Choroid plexus epithelial cell (primary cell): ENCODE results near the gene MBP.

Source experiments
- DNase-seq: peaks from one replicate; pipeline ENCODE4 v3.0.0-alpha.2; 2010; ENCODE audit warnings: low read depth
- H3K4me3 ChIP-seq: 2 replicates; pipeline ENCODE4 v1.5.1; 2011; ENCODE audit warnings: low read depth, mild to moderate bottlenecking, control low read depth, low read length, moderate library complexity
- TF ChIP-seq, protein P1 (sequence below): conservative IDR thresholded peaks from 2 replicates; pipeline ENCODE4 v1.5.1; 2011; ENCODE audit warnings: low read depth, mild to moderate bottlenecking, control low read depth, inconsistent platforms, low read length, moderate library complexity

MBP gene

DNA sequence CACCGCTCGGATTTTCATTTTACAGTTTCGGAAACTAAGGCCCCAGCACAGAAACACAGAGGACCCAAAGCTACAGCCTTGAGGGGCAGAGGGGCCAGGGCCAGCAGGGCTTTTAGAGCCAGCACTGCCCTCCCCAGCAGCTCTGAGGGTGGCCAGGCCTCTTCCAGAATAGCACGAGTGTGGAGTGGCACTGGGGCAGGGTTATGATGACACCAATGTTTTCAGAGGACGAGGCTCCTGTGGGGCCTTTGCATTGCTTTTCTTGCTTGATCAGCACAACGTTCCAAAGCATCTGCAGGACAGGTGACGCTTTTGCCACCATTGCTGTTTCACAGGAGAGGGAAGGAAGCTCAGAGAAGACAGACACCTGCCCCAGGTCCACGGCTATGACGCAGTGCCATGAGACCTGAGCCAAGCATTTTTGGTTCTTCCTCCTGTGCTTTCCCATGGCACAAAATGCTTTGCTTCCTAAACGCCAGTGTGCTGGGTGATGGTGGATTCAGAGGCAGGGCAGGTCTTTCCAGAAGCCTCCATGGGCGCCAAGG is 126.9 kb downstream of the MBP start:
- DNase-seq, result no peak
- H3K4me3 ChIP-seq, result no peak overlapping the region
- TF ChIP-seq, protein P1, sequence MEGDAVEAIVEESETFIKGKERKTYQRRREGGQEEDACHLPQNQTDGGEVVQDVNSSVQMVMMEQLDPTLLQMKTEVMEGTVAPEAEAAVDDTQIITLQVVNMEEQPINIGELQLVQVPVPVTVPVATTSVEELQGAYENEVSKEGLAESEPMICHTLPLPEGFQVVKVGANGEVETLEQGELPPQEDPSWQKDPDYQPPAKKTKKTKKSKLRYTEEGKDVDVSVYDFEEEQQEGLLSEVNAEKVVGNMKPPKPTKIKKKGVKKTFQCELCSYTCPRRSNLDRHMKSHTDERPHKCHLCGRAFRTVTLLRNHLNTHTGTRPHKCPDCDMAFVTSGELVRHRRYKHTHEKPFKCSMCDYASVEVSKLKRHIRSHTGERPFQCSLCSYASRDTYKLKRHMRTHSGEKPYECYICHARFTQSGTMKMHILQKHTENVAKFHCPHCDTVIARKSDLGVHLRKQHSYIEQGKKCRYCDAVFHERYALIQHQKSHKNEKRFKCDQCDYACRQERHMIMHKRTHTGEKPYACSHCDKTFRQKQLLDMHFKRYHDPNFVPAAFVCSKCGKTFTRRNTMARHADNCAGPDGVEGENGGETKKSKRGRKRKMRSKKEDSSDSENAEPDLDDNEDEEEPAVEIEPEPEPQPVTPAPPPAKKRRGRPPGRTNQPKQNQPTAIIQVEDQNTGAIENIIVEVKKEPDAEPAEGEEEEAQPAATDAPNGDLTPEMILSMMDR, result no peak

DNA sequence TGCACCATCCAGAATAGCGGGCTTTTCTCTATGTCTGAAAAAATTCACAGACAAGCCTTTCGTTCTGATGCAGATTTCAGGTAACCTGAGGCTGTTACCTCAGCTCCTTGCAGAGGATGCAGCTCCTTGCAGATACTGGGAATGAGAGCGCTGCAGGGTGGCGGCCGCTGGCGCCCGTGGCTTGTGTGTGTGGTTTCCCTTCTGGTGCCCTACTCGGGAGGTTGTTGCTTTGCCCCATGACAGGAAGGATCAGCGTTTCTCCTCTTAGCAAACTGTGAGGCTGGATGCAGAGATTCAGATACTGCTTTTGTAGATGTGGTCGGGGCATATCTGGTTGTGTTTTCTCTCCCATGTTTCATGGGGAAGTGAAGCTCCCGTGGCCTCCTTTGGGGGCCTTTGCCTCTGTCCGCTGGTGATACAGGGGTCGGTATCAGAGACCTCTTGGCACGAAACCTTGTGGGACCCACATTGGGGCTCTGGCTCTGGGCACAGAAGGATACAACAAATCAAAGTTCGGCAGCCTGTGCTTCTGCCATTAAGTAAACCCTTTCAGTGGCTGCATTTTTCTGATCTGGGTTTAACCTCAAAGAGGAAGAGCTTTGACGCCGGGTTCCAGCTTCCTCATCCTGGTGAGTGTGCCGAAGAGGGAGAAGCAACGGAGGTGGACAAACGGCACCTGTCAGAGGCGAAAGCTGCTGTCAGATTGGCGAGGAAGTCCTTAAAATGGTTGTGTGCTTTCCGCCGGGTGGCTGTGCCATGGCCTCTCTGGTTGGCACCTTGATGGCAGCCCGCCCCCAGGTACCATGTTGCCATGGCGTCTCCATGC is 127.8 kb downstream of the MBP start:
- DNase-seq, result no peak
- H3K4me3 ChIP-seq, result no peak overlapping the region
- TF ChIP-seq, protein P1, result no peak

DNA sequence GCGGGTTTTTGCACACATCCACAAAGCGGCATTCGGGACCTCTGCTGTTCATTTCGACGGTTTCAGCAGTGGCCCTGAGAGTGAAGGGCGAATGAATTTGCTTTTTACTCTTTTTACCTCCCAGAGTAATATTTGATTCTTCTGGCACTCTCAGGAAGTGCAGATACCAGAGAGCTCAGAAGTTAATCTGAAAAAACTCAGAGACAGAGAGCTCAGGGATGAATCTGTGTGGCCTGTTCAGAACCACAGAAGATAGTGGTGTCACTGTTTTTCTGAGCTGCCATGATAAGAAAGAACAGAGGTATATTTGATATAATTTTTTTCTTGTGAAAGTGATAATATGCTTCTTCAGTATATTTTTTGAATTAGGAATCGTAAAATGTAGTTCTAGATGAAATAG is 129.3 kb downstream of the MBP start:
- no peak for DNase-seq
- TF ChIP-seq, protein P1, result no peak
- H3K4me3 ChIP-seq, result no peak overlapping the region

DNA sequence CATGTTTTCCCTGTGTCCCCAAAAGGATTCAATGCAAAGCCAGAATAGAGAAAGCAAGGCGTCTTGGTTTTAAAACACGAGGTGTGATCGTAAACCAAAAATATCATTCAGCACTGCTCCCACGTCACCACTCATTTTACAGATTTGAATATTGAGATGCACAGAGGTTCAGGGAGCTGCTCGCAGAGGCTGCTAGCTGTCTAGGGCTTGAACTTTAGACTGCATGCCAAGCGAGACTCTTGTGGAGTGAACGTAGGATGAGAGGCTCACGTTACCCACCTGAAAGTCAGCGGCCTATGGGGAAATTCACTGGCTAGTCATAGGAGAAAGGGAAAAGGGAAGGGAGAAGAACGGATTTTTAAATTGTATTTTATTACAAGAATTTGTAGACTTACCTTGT is 130.1 kb downstream of the MBP start:
- DNase-seq, result no peak
- TF ChIP-seq, protein P1, result no peak
- H3K4me3 ChIP-seq, result no peak overlapping the region

DNA sequence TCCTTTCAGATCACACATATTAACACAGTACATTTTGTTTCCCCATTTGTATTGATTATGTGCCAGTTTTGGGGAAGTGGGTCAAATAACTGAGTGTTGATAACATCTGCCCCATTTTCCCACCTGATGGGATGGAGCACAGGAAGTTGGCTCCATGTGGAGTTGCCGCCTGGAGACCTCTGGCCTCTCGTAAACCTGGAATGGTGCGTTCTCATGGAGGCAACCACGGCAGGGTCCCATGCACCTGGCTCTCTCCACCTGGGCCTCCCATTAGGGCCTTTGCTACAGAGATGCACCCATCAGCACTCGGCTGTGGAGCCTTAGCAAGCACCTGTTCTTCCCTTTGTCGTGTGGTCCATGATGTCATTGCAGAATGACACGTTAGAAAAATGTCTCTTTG is 130.6 kb downstream of the MBP start:
- DNase-seq, result no peak
- TF ChIP-seq, protein P1, result no peak
- no peak overlapping the region for H3K4me3 ChIP-seq

DNA sequence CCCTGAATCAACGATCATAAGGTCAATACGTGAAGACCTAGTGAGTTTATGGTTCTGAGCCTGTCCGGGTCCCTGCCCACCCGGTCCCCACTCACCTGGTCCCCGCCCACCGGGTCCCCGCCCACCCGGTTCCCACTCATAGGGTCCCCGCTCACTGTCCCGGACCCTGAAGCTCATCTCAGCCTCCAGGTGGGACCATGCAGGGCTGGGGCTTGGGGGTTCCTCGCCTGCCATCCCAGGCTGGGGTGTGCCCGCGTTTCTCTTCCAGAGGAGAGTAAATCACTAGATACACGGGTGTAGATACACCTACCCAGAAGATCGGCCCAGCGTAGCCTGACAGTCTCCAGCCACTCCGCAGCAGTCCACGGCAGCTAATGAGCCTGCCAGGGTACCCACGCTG is 131.5 kb downstream of the MBP start:
- H3K4me3 ChIP-seq, result no peak overlapping the region
- TF ChIP-seq, protein P1, result no peak
- no peak for DNase-seq

DNA sequence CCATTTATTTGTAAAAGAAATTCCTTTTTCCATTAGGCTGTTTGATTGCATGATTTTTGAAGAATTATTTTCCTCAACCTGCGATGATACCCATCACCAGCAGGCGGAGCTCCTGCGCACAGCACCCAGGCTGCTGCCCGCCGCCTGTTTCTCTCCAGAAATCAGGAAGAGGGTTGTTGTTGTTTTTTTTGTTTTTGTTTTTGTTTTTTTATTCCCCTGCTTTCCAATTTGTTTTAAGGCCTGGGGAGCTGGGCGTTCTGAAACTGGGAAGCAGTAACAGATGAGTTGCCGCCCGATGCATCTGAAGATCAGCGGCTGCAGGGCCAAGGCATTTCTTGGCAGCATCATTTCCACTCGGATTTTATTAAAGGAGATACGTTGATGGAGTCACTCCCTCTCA is 132.1 kb downstream of the MBP start:
- peak overlapping the region; percentile 44 for H3K4me3 ChIP-seq
- peak; percentile 59 for DNase-seq
- TF ChIP-seq, protein P1, result peak; percentile 99
